ENCODE measurements around the gene MFAP2.
"Not testable (repeated sequence)": the region's sequence is repeated elsewhere in the genome, so short reads cannot be mapped to it uniquely, and the experiment has no call there.

MFAP2 gene

GRCh38 chr1:16967962-16968361 is 12.5 kb downstream of the MFAP2 start:
- H3K36me3 ChIP-seq (ENCODE audit: insufficient read depth, low read depth, low read length), result peaks cover 42% of the 10 kb centered on the region

GRCh38 chr1:16967095-16967575 is 13.3 kb downstream of the MFAP2 start:
- H3K27ac ChIP-seq (ENCODE audit: low read length), result no peak overlapping the region
- H3K4me1 ChIP-seq (ENCODE audit: insufficient read depth, low read length), result peaks cover 5% of the 10 kb centered on the region; the same call in 1 of the 2 replicates
- H3K36me3 ChIP-seq (ENCODE audit: insufficient read depth, low read depth, low read length), result peaks cover 41% of the 10 kb centered on the region
- no peak overlapping the region for H3K9ac ChIP-seq (ENCODE audit: low read depth, low read length)
- H3K4me3 ChIP-seq (ENCODE audit: low read length), result no peak overlapping the region
- H3K27me3 ChIP-seq (ENCODE audit: insufficient read depth, low read length), result no peaks in the 10 kb centered on the region
- no peaks in the 10 kb centered on the region for H3K9me3 ChIP-seq (ENCODE audit: insufficient read depth, low read depth, low read length)

More at GRCh38 chr1:16967962-16968361, 12.5 kb downstream of the MFAP2 start:
- Histone ChIP-seq H3K27ac (ENCODE audit: low read length) (no peak overlapping the region), H3K4me3 (ENCODE audit: low read length) (no peak overlapping the region), H3K27me3 (ENCODE audit: insufficient read depth, low read length) (no peaks in the 10 kb centered on the region), H3K4me1 (ENCODE audit: insufficient read depth, low read length) (peaks cover 5% of the 10 kb centered on the region; the same call in 1 of the 2 replicates), H3K9ac (ENCODE audit: low read depth, low read length) (no peak overlapping the region), H3K9me3 (ENCODE audit: insufficient read depth, low read depth, low read length) (no peaks in the 10 kb centered on the region)

- Histone ChIP-seq H3K36me3 (ENCODE audit: insufficient read depth, low read depth, low read length) (peaks cover 41% of the 10 kb centered on the region), H3K4me1 (ENCODE audit: insufficient read depth, low read length) (no peaks in the 10 kb centered on the region), H3K4me3 (ENCODE audit: low read length) (no peak overlapping the region), H3K27me3 (ENCODE audit: insufficient read depth, low read length) (no peaks in the 10 kb centered on the region), H3K9ac (ENCODE audit: low read depth, low read length) (no peak overlapping the region), H3K27ac (ENCODE audit: low read length) (no peak overlapping the region), H3K9me3 (ENCODE audit: insufficient read depth, low read depth, low read length) (no peaks in the 10 kb centered on the region)
Observed at GRCh38 chr1:16966282-16966681, 14.1 kb downstream of the MFAP2 start.

- Histone ChIP-seq H3K9me3 (ENCODE audit: insufficient read depth, low read depth, low read length) (no peaks in the 10 kb centered on the region), H3K4me1 (ENCODE audit: insufficient read depth, low read length) (no peaks in the 10 kb centered on the region), H3K27me3 (ENCODE audit: insufficient read depth, low read length) (no peaks in the 10 kb centered on the region), H3K4me3 (ENCODE audit: low read length) (no peak overlapping the region), H3K9ac (ENCODE audit: low read depth, low read length) (no peak overlapping the region), H3K27ac (ENCODE audit: low read length) (no peak overlapping the region), H3K36me3 (ENCODE audit: insufficient read depth, low read depth, low read length) (peaks cover 35% of the 10 kb centered on the region)
Observed at GRCh38 chr1:16965486-16966067, 14.8 kb downstream of the MFAP2 start.

- not testable (repeated sequence) for H3K27ac ChIP-seq (ENCODE audit: low read length); H3K4me1 ChIP-seq (ENCODE audit: insufficient read depth, low read length); H3K4me3 ChIP-seq (ENCODE audit: low read length); H3K27me3 ChIP-seq (ENCODE audit: insufficient read depth, low read length); H3K9me3 ChIP-seq (ENCODE audit: insufficient read depth, low read depth, low read length); H3K9ac ChIP-seq (ENCODE audit: low read depth, low read length)
- H3K36me3 ChIP-seq (ENCODE audit: insufficient read depth, low read depth, low read length), result peaks cover 30% of the 10 kb centered on the region
Observed at GRCh38 chr1:16964169-16964568, 16.3 kb downstream of the MFAP2 start.

GRCh38 chr1:16961297-16962133 is 18.9 kb downstream of the MFAP2 start:
- Histone ChIP-seq H3K27me3 (ENCODE audit: insufficient read depth, low read length) (no peaks in the 10 kb centered on the region), H3K27ac (ENCODE audit: low read length) (no peak overlapping the region), H3K4me3 (ENCODE audit: low read length) (peak overlapping the region; percentile 52; the same call in 1 of the 2 replicates), H3K4me1 (ENCODE audit: insufficient read depth, low read length) (peaks cover 3% of the 10 kb centered on the region), H3K9ac (ENCODE audit: low read depth, low read length) (no peak overlapping the region), H3K36me3 (ENCODE audit: insufficient read depth, low read depth, low read length) (peaks cover 24% of the 10 kb centered on the region), H3K9me3 (ENCODE audit: insufficient read depth, low read depth, low read length) (no peaks in the 10 kb centered on the region)

- peak overlapping the region; percentile 58 for H3K9ac ChIP-seq (ENCODE audit: low read depth, low read length)
- H3K27ac ChIP-seq (ENCODE audit: low read length), result no peak overlapping the region
- H3K4me1 ChIP-seq (ENCODE audit: insufficient read depth, low read length), result peaks cover 3% of the 10 kb centered on the region
- peaks cover 25% of the 10 kb centered on the region for H3K36me3 ChIP-seq (ENCODE audit: insufficient read depth, low read depth, low read length)
- H3K27me3 ChIP-seq (ENCODE audit: insufficient read depth, low read length), result no peaks in the 10 kb centered on the region
- no peaks in the 10 kb centered on the region for H3K9me3 ChIP-seq (ENCODE audit: insufficient read depth, low read depth, low read length)
- H3K4me3 ChIP-seq (ENCODE audit: low read length), result peak overlapping the region; percentile 52; the same call in 1 of the 2 replicates
Observed at GRCh38 chr1:16960560-16961296, 19.7 kb downstream of the MFAP2 start.

- H3K9ac ChIP-seq (ENCODE audit: low read depth, low read length), result no peak overlapping the region
- no peak overlapping the region for H3K4me3 ChIP-seq (ENCODE audit: low read length)
- H3K27me3 ChIP-seq (ENCODE audit: insufficient read depth, low read length), result no peaks in the 10 kb centered on the region
- H3K4me1 ChIP-seq (ENCODE audit: insufficient read depth, low read length), result peaks cover 3% of the 10 kb centered on the region
- H3K27ac ChIP-seq (ENCODE audit: low read length), result no peak overlapping the region
- H3K36me3 ChIP-seq (ENCODE audit: insufficient read depth, low read depth, low read length), result peaks cover 30% of the 10 kb centered on the region
- H3K9me3 ChIP-seq (ENCODE audit: insufficient read depth, low read depth, low read length), result no peaks in the 10 kb centered on the region
Observed at GRCh38 chr1:16958475-16958874, 21.9 kb downstream of the MFAP2 start.

GRCh38 chr1:16957731-16958130 is 22.7 kb downstream of the MFAP2 start:
- Histone ChIP-seq H3K27me3 (ENCODE audit: insufficient read depth, low read length) (no peaks in the 10 kb centered on the region), H3K27ac (ENCODE audit: low read length) (no peak overlapping the region), H3K4me1 (ENCODE audit: insufficient read depth, low read length) (peaks cover 3% of the 10 kb centered on the region), H3K9ac (ENCODE audit: low read depth, low read length) (no peak overlapping the region), H3K9me3 (ENCODE audit: insufficient read depth, low read depth, low read length) (no peaks in the 10 kb centered on the region), H3K36me3 (ENCODE audit: insufficient read depth, low read depth, low read length) (peaks cover 30% of the 10 kb centered on the region), H3K4me3 (ENCODE audit: low read length) (no peak overlapping the region)

- no peak overlapping the region for H3K27ac ChIP-seq (ENCODE audit: low read length)
- H3K4me3 ChIP-seq (ENCODE audit: low read length), result no peak overlapping the region
- H3K9me3 ChIP-seq (ENCODE audit: insufficient read depth, low read depth, low read length), result no peaks in the 10 kb centered on the region
- H3K36me3 ChIP-seq (ENCODE audit: insufficient read depth, low read depth, low read length), result peaks cover 30% of the 10 kb centered on the region
- H3K4me1 ChIP-seq (ENCODE audit: insufficient read depth, low read length), result peaks cover 3% of the 10 kb centered on the region
- H3K9ac ChIP-seq (ENCODE audit: low read depth, low read length), result no peak overlapping the region
- no peaks in the 10 kb centered on the region for H3K27me3 ChIP-seq (ENCODE audit: insufficient read depth, low read length)
Observed at GRCh38 chr1:16956775-16957174, 23.6 kb downstream of the MFAP2 start.

- Histone ChIP-seq H3K27ac (ENCODE audit: low read length) (no peak overlapping the region), H3K27me3 (ENCODE audit: insufficient read depth, low read length) (no peaks in the 10 kb centered on the region), H3K4me3 (ENCODE audit: low read length) (no peak overlapping the region), H3K9me3 (ENCODE audit: insufficient read depth, low read depth, low read length) (no peaks in the 10 kb centered on the region), H3K4me1 (ENCODE audit: insufficient read depth, low read length) (peaks cover under 1% of the 10 kb centered on the region; the same call in 1 of the 2 replicates), H3K9ac (ENCODE audit: low read depth, low read length) (no peak overlapping the region), H3K36me3 (ENCODE audit: insufficient read depth, low read depth, low read length) (peaks cover 30% of the 10 kb centered on the region)
Observed at GRCh38 chr1:16955186-16955585, 25.2 kb downstream of the MFAP2 start.

Measured in iPS-20b (cell line).